GM18505 (cell line): ENCODE results near the gene TAS2R38.

ENCODE experiments used
- ATAC-seq: cut with Tn5 transposase; IDR thresholded peaks from one replicate; pipeline ENCODE4 v1.9.1; 2021; ENCODE audit not compliant: unreplicated experiment
- POLR2A ChIP-seq: IDR thresholded peaks from 4 replicates; pipeline ENCODE4 v1.6.1; 2011; ENCODE audit warnings: borderline replicate concordance; ENCODE audit not compliant: insufficient read depth, insufficient read length; ENCODE audit errors: extremely low read depth

TAS2R38 gene

DNA sequence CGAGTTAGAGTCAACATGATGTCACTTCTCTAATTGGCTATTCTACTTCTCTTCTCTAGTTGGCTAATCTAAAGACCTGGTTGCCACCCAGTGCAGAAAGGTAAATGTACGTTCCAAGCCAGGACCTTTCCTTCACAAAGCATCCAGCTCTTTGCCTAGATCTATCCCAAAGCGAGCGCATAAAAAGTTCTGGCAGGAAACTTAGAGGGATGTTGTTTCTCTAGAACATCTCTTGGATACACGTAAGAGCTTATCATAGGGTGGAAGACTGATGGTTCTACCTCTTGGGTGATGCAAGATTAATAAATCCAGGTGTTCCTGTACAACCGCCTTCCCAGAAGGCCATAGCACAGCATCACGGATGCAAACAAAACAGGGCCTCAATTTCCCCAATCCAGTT lies at the start of gene TAS2R38:
Gene TAS2R38, minus strand, starts transcription at position 101 of the 400 bp plus-strand sequence. Its CDS starts 84 bp downstream, at position 17.
- TF ChIP-seq POLR2A = no peak
- no peak for ATAC-seq

DNA sequence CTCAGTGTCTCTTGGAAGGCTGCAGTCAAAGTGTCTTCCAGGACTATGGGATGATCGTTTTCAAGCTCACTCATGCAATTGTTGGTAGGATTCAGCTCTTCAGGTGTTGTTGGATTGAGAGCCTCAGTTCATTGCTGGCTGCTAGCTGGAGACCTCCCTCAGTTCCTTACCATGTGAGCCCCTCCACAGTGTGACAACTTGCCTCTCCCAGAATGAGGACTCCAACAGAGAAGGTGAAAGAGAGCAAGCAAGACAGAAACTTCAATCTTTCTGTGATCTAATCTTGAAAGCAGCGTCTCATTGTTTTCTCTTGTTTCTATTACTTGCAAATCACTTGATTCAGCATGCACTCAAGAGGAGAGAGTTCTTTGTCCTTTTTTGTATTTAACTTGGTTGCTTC lies 44.6 kb upstream of the TAS2R38 start:
- TF ChIP-seq POLR2A = no peak
- ATAC-seq = no peak

DNA sequence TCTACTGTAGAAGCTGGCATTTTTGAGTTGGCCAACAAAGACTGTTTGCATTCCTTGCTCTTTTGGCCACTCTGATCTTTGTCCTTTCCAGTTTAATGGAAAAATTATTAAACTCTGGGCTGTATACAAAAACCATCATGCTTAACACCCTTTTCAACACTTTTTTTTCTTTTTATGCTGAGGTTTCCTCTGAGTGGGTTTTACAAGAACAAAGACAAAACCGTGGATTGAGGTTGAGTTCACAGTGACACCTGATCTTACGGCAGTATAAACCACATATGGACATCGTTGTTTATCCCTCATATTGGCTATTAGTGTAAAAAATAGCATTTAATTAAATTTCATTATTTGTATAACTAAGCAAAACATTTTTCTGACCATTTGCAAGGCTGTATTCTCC lies 43.9 kb upstream of the TAS2R38 start:
- no peak for TF ChIP-seq POLR2A
- no peak for ATAC-seq

DNA sequence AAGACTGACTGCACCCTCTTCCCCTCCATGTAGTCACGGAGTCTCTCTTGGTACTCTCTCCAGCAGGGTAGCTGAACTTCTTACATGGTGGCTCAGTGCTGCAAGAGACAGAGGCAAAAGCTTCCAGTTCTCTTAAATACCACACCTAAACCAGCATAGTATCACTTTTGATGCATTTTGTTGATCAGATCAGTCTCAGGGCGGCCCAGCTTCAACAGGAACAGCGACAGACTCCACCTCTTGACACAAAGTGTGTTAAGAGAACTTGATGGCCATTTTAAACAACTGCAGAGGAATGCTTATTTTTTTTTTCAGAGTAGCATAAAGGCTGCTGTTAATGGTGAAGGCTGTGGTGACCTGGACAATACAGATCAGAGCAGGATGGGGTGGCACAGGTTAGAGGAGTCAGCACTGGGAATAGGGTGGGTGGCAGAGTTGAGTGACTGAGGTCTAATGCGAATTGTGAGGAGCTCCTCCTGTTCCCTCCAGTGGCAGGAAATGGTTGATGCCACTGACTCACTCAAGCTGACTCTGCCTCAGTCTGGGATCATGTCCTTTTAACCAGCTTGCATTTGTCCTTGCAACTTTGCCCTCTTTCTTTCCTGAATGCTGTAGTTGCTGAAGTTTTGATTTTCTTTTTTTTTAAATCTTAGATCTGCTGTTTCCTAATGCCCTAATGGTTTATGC lies 39.4 kb upstream of the TAS2R38 start:
- no peak for ATAC-seq
- no peak for TF ChIP-seq POLR2A

DNA sequence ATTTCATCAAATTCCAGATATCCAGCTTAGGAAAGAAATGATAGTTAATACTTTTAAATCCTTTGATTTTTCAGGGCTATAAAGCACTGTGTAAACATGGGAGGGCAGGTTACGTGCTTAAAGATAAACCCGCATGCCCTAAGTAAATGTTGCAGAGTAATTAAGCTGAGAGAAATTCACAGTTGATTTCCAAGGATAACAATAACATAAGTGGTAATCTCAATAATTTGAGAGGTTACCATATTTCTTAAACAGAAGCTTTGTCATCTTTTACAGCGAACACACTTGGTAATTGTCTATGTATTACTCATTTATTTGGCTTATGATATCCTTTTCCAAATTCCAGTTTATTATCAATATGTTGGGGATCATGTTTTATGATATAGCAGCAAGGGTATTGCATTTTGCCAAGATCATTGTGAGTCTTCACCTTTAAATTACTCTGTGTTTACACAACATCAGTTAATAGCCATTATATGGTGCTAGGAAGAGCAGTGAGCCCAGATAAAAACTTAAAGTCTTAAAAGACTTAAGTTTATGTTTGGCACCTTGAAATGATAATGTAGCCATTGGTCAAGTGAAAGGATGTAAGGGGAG lies 37.5 kb upstream of the TAS2R38 start:
- no peak for ATAC-seq
- no peak for TF ChIP-seq POLR2A

DNA sequence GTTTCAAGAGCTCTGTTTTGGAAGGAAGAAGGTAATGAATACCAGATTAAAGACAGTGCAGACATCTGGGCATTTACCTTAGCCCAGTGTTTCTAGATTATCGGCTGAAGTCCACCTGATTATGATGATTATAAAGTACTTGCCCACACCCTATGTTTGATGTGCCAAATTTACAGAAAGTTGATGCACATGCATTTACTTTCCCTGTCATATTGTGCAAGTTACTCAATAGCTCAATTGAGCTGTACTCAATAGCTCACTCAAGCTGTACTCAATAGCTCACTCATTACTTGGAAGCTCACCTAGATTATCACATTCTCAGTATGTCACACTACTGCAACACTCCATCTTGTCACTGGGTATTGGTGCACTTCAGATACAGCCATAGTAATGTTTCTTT lies 35.6 kb upstream of the TAS2R38 start:
- ATAC-seq = no peak
- no peak for TF ChIP-seq POLR2A

DNA sequence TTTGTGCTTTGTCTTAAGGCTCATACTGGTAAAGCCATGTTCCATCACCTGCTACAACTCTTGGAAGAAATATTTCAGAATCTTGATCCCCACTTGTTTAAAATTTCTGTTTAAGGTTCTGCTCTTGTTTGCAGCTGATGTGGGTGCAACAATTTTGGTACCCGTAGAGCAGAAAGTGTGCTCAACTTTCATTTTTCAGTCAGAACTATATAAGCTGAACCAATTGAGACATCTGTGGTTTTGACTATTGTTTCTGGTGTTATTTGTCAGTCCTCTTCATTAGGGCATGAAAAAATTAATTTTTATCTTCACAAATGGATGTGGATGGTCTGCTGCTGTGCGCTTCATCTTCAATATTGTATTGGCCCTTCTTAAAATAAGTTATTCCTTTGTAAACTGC lies 33.0 kb upstream of the TAS2R38 start:
- no peak for ATAC-seq
- TF ChIP-seq POLR2A = no peak

DNA sequence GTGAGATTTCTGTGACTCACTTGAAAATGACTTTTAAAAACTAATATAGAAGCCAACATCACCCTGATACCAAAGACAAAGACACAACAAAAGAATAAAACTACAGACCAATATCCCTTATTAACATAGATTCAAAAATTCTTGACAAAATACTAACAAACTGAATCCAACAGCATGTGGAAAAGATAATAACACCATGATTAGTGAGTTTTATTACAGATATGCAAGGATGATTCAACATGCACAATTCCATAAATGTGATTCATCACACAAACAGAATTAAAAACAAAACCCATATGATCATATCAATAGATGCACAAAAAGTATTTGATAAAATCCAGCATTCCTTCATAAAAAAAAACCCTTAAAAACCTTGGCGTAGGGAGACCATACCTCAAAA lies 28.6 kb upstream of the TAS2R38 start:
- ATAC-seq = no peak
- TF ChIP-seq POLR2A = no peak

DNA sequence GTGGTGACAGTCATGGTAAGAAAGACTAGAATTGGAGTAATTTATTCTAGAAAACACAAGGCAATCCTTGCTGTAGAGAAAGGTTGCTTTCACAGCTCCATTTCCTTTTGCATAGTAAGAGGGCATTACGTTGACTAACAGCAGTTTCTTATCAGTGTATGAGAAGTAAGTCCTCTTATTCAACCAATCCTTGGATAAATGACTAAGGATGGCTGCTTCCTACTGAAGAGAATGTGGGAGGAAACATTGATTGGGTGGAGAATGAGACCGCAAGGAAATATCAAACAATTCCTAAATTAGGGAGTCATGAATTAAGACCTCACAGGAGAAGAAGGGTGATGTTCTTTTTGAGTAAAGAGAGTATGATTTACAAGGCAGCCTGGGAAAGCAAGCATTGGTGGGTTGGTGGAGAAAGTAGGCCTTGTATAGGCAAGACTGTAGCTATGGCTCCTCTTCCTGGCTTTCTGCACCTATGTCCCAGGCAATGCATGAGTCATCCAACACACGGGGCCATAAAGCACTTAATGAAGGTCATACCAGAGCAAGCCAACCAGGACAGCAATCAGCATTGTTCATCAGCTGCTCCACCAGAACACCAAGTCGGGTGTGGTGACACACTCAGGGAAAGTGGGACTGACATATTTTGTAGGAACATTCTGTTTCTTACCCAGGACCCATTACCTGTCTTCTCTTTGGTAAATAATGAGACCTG lies 27.7 kb upstream of the TAS2R38 start:
- TF ChIP-seq POLR2A = no peak
- ATAC-seq = no peak

DNA sequence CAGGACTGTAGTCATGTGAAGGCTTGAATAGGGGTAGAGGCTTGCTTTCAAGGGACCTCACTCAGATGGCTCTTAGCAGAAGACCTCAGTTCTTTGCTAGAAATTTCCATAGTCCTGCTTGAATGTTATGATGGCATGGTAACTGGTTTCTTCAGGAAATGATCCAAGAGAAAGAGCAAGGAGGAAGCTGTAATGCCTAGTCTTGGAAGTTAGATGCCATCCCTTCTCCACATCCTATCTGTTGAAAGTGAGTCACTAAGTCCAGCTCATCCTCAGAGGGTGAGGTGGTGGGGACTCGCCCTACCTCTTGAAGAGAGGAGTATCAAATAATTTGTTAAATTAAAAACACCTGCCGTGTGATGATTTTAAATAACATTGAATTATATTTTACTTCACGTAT lies 26.7 kb upstream of the TAS2R38 start:
- no peak for TF ChIP-seq POLR2A
- ATAC-seq = no peak

DNA sequence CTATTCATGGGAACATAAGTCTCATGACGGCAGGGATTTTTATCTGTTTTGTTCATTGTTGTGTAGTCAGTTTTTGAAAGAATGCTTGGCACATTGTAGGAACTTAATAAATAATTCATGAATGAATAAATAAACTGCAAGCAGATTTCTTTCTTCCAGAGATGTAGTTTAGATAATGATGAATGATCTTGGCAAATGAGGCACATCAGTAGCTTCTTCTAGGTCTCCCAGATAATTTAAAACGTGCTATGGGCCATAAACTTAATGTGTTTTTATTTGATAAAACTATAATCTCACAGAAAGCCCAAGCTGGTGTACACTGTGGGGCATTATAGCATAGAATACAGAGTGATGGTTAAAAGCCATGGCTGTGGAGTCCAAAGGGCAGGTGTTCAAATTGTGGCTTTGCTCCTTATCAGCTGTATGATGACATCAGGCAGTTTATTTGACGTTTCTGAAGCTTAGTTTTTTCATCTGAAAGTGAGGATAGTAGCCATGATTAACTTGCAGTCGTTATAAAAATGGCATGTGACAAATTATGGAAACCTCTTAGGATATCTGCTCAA lies 25.6 kb upstream of the TAS2R38 start:
- ATAC-seq = no peak
- no peak for TF ChIP-seq POLR2A

DNA sequence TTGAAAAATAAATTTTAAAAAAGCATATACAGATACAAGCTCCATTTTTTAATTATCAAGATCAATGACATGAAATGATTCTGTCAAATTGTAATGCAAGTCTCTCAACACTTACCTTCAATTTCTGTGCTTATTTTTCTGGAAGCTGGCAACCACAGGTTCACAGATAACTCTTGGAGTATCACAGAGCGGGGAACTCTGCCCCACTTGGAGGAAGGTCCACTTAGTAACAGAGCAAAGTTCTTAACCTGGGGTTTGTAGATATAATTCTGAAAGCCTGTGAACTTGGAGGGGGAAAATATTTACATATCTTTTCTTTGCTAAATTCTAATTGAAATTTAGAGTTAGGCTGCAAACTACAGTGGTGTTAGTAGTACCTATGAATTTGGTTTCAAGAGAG lies 19.8 kb upstream of the TAS2R38 start:
- TF ChIP-seq POLR2A = no peak
- no peak for ATAC-seq

DNA sequence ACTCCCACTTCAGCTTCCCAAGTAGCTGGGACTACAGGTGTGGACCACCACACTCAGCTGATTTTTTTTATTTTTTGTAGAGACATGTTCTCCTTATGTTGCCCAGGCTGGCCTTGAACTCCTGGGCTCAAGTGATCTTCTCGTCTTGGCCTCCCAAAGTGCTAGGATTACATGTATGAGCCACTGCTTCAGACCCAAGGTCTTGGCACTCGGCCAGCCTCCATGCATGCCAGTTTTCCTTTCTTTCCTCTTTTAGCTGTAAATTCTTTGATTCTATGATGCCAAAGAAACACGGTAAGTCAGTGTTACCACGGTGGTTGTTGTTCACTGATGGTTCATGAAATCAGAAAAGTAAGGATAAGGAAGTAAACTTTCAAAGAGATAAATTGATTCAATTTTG lies 19.1 kb upstream of the TAS2R38 start:
- ATAC-seq = no peak
- TF ChIP-seq POLR2A = no peak

DNA sequence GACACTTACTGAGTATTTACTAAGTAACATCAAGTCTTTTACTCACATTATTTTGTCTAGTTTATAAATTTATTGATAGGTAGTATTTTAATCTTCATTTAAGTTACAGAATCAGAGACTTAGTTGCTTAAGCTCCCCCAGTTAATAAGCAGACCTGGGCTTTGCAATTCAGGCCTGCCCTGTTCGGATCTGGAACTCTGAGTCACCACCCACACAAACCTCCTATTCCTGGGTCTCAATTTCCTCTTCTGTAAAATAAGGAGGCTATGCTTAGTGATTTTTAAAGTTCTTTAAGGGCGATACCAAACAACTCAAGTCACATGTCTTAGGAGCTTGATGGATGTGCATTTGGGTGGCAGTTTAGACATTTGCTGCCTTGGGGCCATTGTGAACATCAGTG lies 18.6 kb upstream of the TAS2R38 start:
- TF ChIP-seq POLR2A = no peak
- ATAC-seq = no peak
